NCI-H524 treated with DMSO at 0.1 percent for 48 hours (cell line): ENCODE measurements around the gene PPP1R2.

ENCODE experiments used
- DNase-seq: peaks from one replicate; lab custom pipeline; 2025; lab: John Stamatoyannopoulos, UW

PPP1R2 gene

GRCh38 chr3:195565716-195566115 lies 22.6 kb upstream of the PPP1R2 start:
- DNase-seq, result no peak

GRCh38 chr3:195563317-195563716 lies 20.2 kb upstream of the PPP1R2 start:
- DNase-seq, result no peak

DNA sequence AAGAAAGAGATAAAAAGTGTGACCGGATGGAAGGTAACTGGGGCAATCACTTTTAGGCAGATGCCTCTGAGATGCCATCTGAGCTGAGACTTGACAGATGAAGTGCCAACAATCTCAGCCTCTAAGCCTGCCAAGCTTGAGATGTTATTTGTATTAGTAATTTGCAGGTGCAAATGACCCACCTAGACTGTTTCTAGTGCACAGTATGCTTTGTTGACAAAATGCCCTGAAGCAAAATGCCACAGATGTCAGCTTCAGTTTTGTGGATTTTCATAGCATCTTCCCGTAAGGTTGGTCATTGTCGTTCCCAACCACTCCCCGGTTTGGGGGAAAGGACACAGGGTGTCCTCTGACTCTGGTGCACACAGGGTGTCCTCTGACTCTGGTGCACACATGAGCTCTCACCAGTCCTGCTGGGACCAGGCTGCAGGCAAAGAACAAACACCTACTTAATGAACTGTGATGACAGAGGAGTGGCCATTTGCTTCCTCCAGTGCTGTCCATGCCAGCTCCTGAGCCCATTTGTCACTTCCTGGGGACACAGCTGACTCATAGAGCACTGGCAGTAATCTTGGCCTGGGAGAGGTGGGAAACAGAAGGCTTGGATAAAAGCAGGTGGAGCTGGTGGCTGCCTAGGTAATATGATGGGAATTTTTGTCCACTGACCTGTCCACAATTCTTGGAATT lies 16.7 kb upstream of the PPP1R2 start:
- no peak for DNase-seq

DNA sequence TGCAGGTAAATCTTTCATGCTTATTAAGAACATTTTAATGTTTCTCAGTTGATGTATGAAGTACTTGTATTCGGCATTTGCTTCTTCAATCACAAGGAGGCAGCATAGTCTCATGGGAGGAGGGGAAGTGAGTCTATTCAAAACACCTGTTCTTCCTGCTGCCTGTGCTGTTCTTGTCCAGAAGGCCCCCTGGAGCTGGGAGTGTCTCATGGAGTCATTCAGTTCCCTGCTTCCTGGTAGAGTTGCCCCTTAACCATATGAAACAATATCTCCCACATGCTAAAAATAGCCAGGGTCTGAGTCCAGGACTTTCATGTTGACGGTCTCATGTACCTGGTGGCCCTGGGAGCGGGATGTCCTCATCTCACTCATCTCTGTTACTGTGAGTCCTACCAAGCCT lies 15.5 kb upstream of the PPP1R2 start:
- peak; percentile 52 for DNase-seq

- no peak for DNase-seq
These were observed 14.2 kb upstream of the PPP1R2 start for GRCh38 chr3:195557322-195557721.

GRCh38 chr3:195556390-195556789 lies 13.3 kb upstream of the PPP1R2 start:
- DNase-seq, result peak; percentile 3

DNA sequence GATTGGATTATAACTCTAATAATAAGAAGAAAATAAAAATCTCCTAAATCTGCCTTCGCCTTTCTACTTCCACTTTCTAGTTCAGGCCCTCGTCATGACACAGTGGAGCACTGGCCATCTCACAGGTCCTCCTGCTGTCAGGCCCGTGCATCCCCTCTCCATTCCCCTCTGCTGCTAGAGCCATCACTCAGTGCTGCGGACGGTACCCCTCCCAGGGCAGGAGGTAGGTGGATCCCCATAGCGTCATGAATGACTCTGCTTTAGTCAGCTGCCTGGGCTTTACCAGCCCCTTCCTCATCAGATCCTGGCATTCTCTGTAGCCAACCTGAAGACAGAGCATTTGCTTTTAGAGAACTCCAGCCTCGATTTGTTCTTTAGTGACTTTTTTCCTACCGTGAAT lies 12.0 kb upstream of the PPP1R2 start:
- DNase-seq, result no peak

DNA sequence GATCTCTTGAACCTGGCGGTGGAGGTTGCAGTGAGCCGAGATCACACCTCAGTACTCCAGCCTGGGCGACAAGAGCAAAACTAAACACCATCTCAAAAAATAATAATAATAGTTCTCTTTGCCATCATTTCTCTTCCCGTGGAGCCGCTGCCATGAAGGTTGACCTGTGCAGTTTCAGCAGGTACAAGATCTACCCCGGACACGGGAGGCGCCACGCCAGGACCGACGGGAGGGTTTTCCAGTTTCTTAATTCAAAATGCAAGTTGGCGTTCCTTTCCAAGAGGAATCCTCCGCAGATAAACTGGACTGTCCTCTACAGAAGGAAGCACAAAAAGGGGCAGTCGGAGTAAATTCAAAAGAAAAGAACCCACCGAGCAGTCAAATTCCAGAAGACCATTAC lies 11.3 kb upstream of the PPP1R2 start:
- DNase-seq, result no peak

GRCh38 chr3:195553268-195553667 lies 10.1 kb upstream of the PPP1R2 start:
- no peak for DNase-seq

- DNase-seq, result no peak
These were observed 8.4 kb upstream of the PPP1R2 start for GRCh38 chr3:195551381-195551978.

DNA sequence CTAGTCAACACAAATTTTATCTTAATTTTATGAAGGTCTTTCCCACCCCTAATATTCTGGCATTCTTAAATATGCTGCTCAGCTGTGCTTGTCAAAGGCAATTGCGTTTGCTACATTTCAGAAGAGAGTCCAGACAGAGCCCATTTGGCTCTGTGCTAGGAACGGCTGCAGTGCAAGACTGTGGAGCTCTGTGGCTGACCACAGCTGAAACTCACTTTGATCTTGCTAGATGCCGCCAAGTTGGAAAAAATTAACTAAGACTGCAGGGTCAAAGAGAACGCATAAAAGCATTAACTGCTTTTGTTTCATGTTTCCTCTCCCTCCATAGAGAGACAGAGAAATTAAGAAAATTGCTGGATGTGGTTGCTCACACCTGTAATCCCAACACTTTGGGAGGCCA lies 7.6 kb upstream of the PPP1R2 start:
- no peak for DNase-seq

GRCh38 chr3:195549931-195550519 lies 6.9 kb upstream of the PPP1R2 start:
- no peak for DNase-seq

DNA sequence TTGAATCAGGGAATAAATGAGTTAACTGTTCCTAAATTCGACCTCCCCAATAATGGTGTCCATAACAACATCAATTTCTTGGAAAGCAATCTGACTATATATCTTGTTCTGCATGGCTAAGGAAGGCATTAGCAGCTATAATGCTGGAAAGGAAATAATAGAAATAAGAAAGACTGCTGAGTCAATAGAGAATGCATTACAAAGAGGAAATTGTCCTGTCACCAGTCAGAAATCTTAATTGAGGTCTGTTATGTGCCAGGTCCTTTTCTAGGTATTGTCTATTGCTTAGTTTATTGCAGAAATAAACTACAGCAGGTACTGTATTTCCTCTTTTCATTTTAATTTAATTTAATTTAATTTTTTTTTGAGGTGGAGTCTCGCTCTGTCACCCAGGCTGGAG lies 5.9 kb upstream of the PPP1R2 start:
- no peak for DNase-seq

DNA sequence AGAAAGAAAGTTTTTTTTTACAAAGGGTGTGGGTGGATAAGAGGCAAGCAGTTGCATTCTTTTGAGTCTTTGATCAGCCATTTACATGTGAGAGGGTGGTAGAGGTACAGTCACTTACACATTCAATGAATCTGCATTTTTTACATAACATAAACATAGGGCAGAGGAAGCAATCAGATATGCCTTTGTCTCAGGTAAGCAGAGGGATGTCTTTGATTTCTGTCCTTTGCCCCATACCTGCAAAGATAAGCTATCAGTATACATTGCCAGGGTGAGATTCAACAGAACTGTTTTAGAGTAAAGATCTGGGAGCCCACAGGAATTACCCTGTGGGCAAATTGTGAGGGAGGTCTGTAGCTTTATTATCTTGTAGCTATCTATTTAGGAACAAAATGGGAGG lies 5.4 kb upstream of the PPP1R2 start:
- DNase-seq, result no peak

GRCh38 chr3:195548006-195548405 lies 4.9 kb upstream of the PPP1R2 start:
- DNase-seq, result no peak

DNA sequence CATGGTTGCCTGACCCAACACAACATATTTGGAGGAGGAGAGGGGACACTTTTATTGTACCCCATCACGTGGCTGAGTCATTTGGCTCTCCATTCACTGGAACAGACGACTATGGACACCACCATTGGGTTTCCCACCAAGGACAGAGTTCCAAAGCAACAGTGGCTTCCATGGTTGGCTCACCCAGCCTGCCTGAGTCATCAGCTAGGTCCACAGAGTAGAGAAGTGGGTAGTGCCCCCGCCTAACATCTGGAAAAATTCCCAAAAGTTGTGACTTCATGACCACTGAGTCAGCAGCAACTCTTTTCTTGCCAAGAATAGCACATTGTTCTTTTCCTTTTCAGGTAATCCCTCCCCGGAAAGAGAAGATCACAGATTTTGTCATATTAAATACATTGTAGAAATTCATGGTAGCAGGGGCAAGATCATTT lies 3.0 kb upstream of the PPP1R2 start:
- no peak for DNase-seq

DNA sequence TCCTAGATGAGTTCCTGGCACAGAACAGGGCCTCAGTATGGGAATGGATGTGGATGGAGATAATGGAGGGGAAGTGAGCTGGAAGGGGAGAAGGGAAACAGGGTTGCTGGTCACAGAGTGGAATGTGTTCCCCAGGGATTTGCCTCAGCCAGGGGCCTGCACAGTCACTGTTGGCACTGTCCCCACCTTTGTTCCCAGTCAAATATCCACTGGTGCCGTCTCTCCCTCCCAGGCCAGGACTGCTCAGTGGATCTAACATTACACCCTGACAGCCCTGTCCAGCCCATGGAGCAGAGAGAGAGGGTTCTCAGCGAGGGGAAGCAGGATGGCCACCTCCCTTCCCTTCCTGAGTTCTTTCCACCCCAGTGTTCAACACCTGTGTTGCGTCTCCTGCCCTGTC lies 1.5 kb upstream of the PPP1R2 start:
- no peak for DNase-seq

DNA sequence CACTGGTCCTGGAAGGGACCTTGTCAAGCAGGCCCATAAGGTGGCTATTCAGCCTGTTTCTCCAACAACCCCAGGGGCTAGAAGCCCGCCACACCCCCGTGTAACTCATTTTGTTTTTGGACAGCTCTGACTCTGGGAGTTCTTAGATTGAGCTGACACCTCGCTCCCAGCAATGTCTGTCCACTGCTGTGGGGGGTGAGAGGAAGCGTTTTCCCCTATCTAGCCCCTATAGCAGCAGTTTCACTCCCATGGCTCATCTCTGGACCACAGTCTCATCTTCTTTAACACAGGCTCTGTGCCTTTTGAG lies 1.1 kb upstream of the PPP1R2 start:
- no peak for DNase-seq

GRCh38 chr3:195543500-195544229 lies 540 bp upstream of the PPP1R2 start:
- DNase-seq, result no peak

GRCh38 chr3:195542316-195542697 lies 818 bp downstream of the PPP1R2 start:
- DNase-seq, result no peak

GRCh38 chr3:195540511-195540910 lies 2.6 kb downstream of the PPP1R2 start:
- peak; percentile 12 for DNase-seq

GRCh38 chr3:195540027-195540426 lies 3.1 kb downstream of the PPP1R2 start:
- no peak for DNase-seq

GRCh38 chr3:195539479-195539878 lies 3.6 kb downstream of the PPP1R2 start:
- DNase-seq, result no peak
